Measurements from ENCODE around the gene MIER2. TPM values are rescaled to one million over a fixed set of nuclear protein-coding genes. Genes with fewer than 3 reads are reported as not detected.

The MIER2 gene
- total RNA-seq, 4 donors from 2014 or later, result 11.6 to 26.4 (median 18.9) TPM

DNA sequence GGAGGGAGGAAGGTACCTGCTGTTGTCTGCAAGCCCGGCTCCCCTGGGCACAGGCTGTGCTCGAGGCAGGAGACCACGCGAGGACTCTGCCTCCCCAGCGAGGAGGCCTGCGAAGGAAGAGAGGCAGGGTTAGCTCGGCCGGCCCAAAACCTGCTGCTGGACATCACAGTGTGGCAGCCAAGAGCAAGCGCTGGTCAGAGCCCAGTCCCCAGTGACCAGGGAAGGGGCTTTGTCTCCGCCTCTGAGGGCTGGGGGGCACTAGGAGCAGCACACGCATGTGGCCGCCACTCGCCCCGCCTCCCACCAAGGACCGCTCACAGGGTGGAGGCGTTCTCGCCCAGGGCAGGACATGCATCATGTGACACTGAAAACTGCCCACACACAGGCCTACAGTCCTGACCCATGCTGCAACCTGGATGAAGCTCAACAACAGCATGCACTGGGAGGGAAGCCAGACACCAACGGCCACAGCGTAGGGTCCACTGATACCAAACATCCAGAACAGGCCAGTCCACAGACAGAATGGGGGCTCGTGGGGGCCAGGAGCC is 8.5 kb downstream of the MIER2 start:
- Histone ChIP-seq H3K4me3 (no peak overlapping the region), H3K27ac (replicated peaks in 1 of 4) (no peak overlapping the region), H3K4me1 (peaks cover 6 to 22% (median 18%) of the 10 kb centered on the region in 4 donors), H3K9me3 (no peaks in the 10 kb centered on the region), H3K27me3 (no peaks in the 10 kb centered on the region), H3K36me3 (peaks cover 14 to 36% (median 31%) of the 10 kb centered on the region in 4 donors)
- intact Hi-C loops (cut with DNase I), result no loop called here
- WGBS, result 79% methylated on average over 11 of the region's 20 CpGs
- no peak for DNase-seq (ENCODE audit: extremely low spot score)
- TF ChIP-seq POLR2AphosphoS5 (IDR thresholded peaks at IDR 0.05) (no peak), EP300 (IDR thresholded peaks at IDR 0.05) (no peak), POLR2A (IDR thresholded peaks at IDR 0.05; ENCODE audit: low read depth) (no peak)
- TF ChIP-seq, protein P1, sequence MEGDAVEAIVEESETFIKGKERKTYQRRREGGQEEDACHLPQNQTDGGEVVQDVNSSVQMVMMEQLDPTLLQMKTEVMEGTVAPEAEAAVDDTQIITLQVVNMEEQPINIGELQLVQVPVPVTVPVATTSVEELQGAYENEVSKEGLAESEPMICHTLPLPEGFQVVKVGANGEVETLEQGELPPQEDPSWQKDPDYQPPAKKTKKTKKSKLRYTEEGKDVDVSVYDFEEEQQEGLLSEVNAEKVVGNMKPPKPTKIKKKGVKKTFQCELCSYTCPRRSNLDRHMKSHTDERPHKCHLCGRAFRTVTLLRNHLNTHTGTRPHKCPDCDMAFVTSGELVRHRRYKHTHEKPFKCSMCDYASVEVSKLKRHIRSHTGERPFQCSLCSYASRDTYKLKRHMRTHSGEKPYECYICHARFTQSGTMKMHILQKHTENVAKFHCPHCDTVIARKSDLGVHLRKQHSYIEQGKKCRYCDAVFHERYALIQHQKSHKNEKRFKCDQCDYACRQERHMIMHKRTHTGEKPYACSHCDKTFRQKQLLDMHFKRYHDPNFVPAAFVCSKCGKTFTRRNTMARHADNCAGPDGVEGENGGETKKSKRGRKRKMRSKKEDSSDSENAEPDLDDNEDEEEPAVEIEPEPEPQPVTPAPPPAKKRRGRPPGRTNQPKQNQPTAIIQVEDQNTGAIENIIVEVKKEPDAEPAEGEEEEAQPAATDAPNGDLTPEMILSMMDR (IDR thresholded peaks at IDR 0.05), result no peak

DNA sequence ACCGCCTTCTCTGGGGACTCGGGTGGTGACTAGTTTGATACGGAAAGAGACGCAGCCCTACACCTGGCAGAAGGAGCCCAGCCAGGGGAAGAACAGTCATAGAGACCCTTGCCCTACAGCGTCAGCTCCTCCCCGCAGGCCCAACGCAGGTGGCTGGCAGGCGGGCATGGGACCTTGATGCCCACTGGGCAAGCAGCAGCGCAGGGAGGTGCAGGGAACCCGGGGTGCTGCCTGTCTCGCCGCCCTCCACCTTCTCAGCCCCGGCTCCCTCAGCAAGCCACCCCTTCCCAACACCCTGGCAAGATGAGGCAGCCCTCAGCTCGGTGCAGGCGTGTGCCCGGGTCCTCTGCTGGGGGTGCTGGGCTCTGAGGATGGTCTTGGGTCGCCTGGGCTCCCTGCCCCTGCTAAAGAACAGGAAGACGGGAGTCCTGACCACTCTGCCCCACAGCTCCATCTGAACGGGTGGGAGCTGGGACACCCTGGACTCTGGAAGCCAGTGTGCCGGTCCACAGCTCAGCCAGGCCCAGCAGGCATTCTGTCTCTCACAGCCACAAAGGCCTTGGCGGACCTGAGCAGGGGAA is 9.0 kb downstream of the MIER2 start:
- intact Hi-C loops (cut with DNase I), result no loop called here
- 80% methylated on average over 11 of the region's 21 CpGs for WGBS
- no peak for TF ChIP-seq POLR2A (IDR thresholded peaks at IDR 0.05; ENCODE audit: low read depth)
- Histone ChIP-seq H3K27ac (replicated peaks in 1 of 4) (no peak overlapping the region), H3K4me1 (peaks cover under 1 to 17% (median 12%) of the 10 kb centered on the region in 4 donors), H3K4me3 (no peak overlapping the region), H3K9me3 (no peaks in the 10 kb centered on the region), H3K27me3 (no peaks in the 10 kb centered on the region), H3K36me3 (peaks cover 18 to 41% (median 36%) of the 10 kb centered on the region in 4 donors)
- DNase-seq (ENCODE audit: extremely low spot score), result no peak

DNA sequence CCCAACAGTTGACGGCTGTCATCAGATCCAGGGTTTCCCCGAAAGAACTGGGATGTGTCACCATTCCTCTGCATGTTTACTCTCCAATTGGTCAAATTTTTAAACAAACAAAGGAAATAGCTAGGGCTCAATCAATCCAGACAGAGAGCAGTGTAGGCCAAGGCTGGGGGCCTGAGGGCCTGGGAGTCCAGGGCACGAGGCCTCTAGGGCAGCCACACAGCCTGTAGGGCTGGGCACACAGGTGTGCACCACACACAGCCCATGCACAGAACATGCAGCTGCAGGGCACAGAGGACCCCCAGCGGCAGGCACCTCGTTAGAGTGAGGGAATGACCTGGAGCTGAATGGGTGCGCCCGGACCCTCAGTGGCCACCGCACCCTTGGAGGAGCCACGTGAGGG is 9.5 kb downstream of the MIER2 start:
- intact Hi-C loops (cut with DNase I), result no loop called here
- H3K27me3 ChIP-seq, result no peaks in the 10 kb centered on the region

DNA sequence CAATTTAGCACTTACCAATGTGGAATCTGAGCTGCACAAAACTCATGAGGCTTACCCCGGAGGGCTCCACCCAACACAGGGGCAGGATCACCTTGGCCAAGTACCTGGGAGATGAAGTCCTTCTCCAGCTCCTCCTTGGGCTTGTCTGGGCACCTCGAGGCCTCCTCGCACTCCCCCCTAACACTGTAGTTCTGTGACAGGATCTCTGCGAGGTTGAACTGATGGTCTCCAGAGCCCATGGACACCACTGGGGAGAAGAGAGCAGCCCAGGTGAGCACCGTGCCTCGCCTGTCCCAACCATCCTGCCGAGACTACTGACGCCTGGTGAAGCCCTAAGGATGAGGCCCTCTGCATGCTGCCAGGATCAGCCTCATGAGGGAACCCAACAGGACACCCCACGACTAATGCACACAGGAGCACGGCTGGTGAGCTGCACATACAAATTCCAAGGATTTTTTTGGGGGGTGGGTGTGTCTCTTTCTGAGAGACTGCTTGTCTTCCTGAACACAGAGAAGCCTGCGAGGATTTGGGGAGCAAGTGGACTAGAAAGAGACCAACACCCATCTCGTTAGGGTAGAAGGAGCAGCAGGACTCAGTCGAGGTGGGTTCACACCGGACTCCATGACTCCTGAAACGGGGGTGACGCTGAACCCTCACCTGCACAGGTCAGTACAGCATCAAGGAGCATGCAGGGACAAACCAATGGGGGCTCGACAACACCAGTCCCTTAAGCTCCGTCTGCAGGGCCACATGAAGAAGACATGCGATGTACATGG is 10.1 kb downstream of the MIER2 start:
- H3K27me3 ChIP-seq, result no peaks in the 10 kb centered on the region
- intact Hi-C loops (cut with DNase I), result no loop called here
- H3K4me1 ChIP-seq, result peaks cover 0 to 13% (median 5%) of the 10 kb centered on the region in 4 donors
- H3K27ac ChIP-seq (replicated peaks in 1 of 4), result no peak overlapping the region
- H3K4me3 ChIP-seq, result no peak overlapping the region
- no peaks in the 10 kb centered on the region for H3K9me3 ChIP-seq
- TF ChIP-seq, protein P1 (IDR thresholded peaks at IDR 0.05), result no peak
- TF ChIP-seq POLR2A (IDR thresholded peaks at IDR 0.05; ENCODE audit: low read depth), result no peak
- no peak for DNase-seq (ENCODE audit: extremely low spot score)
- 90% methylated on average over 19 of the region's 19 CpGs for WGBS
- peaks cover 29 to 52% (median 47%) of the 10 kb centered on the region in 4 donors for H3K36me3 ChIP-seq

More for the DNA sequence above, 9.5 kb downstream of the MIER2 start:
- H3K27ac ChIP-seq (replicated peaks in 1 of 4), result no peak overlapping the region
- no peaks in the 10 kb centered on the region for H3K9me3 ChIP-seq
- WGBS, result 95% methylated on average over 3 of the region's 9 CpGs
- H3K4me3 ChIP-seq, result no peak overlapping the region
- H3K4me1 ChIP-seq, result peaks cover 0 to 13% (median 7%) of the 10 kb centered on the region in 4 donors
- peaks cover 23 to 46% (median 41%) of the 10 kb centered on the region in 4 donors for H3K36me3 ChIP-seq
- DNase-seq (ENCODE audit: extremely low spot score), result no peak
- no peak for TF ChIP-seq POLR2A (IDR thresholded peaks at IDR 0.05; ENCODE audit: low read depth)
- TF ChIP-seq, protein P1 (IDR thresholded peaks at IDR 0.05), result no peak
- no peak for TF ChIP-seq EP300 (IDR thresholded peaks at IDR 0.05)
- TF ChIP-seq POLR2AphosphoS5 (IDR thresholded peaks at IDR 0.05), result no peak

DNA sequence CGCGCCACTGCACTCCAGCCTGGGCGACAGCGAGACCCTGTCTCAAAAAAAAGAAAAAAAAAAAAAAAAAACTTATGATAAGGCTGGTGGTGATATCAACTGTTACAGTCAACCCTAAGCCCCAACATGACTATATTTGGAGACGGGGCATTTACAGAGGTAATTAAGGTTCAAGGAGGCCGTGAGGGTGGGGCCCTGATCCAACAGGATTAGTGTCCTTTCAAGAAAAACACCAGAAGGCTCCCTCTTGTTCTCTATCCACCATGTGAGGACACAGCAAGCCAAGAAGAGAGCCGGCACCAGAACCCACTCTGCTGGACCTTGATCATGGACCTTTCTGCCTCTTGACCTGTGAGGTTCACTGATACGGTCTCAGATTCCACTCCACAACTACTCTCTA is 14.1 kb downstream of the MIER2 start:
- TF ChIP-seq, protein P1 (IDR thresholded peaks at IDR 0.05), result no peak
- no peak for TF ChIP-seq POLR2A (IDR thresholded peaks at IDR 0.05; ENCODE audit: low read depth)
- TF ChIP-seq EP300 (IDR thresholded peaks at IDR 0.05), result no peak
- no peak for TF ChIP-seq POLR2AphosphoS5 (IDR thresholded peaks at IDR 0.05)
- DNase-seq (ENCODE audit: extremely low spot score), result no peak
- 97% methylated on average over 8 of the region's 8 CpGs for WGBS

More for the DNA sequence above, 14.1 kb downstream of the MIER2 start:
- H3K4me3 ChIP-seq, result no peak overlapping the region
- no peaks in the 10 kb centered on the region for H3K27me3 ChIP-seq
- H3K9me3 ChIP-seq, result peaks cover 0 to 9% (median 0%) of the 10 kb centered on the region in 4 donors
- peaks cover 69 to 86% (median 82%) of the 10 kb centered on the region in 4 donors for H3K36me3 ChIP-seq
- no peak overlapping the region for H3K27ac ChIP-seq (replicated peaks in 1 of 4)
- intact Hi-C loops (cut with DNase I), result no loop called here
- H3K4me1 ChIP-seq, result peaks cover 0 to 4% (median 1%) of the 10 kb centered on the region in 4 donors
